Measurements from ENCODE around the gene LTO1.
A peak's percentile ranks its signal among the peaks of the same experiment; 100 is the strongest.

The LTO1 gene

GRCh38 chr11:69674267-69674885, 777 bp downstream of the LTO1 start:
- no peak for FAIRE-seq

- no peak for FAIRE-seq
Measured at GRCh38 chr11:69671734-69672465, 3.3 kb downstream of the LTO1 start.

GRCh38 chr11:69670158-69670845, 4.9 kb downstream of the LTO1 start:
- FAIRE-seq, result peak; percentile 11

- no peak for FAIRE-seq
Measured at GRCh38 chr11:69669486-69669885, 5.7 kb downstream of the LTO1 start.

GRCh38 chr11:69667619-69668604, 7.2 kb downstream of the LTO1 start:
- no peak for FAIRE-seq

- FAIRE-seq, result no peak
Measured at GRCh38 chr11:69666752-69667536, 8.2 kb downstream of the LTO1 start.

GRCh38 chr11:69666261-69666660, 8.9 kb downstream of the LTO1 start:
- no peak for FAIRE-seq

- no peak for FAIRE-seq
Measured at GRCh38 chr11:69665669-69666068, 9.5 kb downstream of the LTO1 start.

- no peak for FAIRE-seq
Measured at GRCh38 chr11:69664901-69665300, 10.3 kb downstream of the LTO1 start.

GRCh38 chr11:69664103-69664775, 10.9 kb downstream of the LTO1 start:
- FAIRE-seq, result no peak

GRCh38 chr11:69663326-69663725, 11.8 kb downstream of the LTO1 start:
- no peak for FAIRE-seq

- FAIRE-seq, result no peak
Measured at GRCh38 chr11:69662806-69663205, 12.3 kb downstream of the LTO1 start.

- FAIRE-seq, result no peak
Measured at GRCh38 chr11:69662021-69662698, 13.0 kb downstream of the LTO1 start.

GRCh38 chr11:69661413-69661715, 13.8 kb downstream of the LTO1 start:
- no peak for FAIRE-seq

GRCh38 chr11:69660001-69660500, 15.1 kb downstream of the LTO1 start:
- FAIRE-seq, result no peak

GRCh38 chr11:69659591-69659990, 15.6 kb downstream of the LTO1 start:
- no peak for FAIRE-seq

GRCh38 chr11:69658626-69659450, 16.3 kb downstream of the LTO1 start:
- no peak for FAIRE-seq

GRCh38 chr11:69657911-69658625, 17.1 kb downstream of the LTO1 start:
- FAIRE-seq, result no peak

- FAIRE-seq, result no peak
Measured at GRCh38 chr11:69657456-69657910, 17.7 kb downstream of the LTO1 start.
